A549 (cell line): ENCODE data around the gene RMRP. TPM values are rescaled to one million over a fixed set of nuclear protein-coding genes. Genes with fewer than 3 reads are reported as not detected.

Source experiments
- ATAC-seq, 2 experiments: fragments of 200-7000 bp in 1 of 2; fragments of >200 bp in 1 of 2; cut with Nextera tagmentation in 1 of 2; cut with Tn5 transposase in 1 of 2; 3 replicates each; pipeline versions ENCODE4 v1.8.0 to v1.9.1; 2018 to 2020; ENCODE audit warnings: mild to moderate bottlenecking in 1 of 2, moderate library complexity in 1 of 2
- CTCF ChIA-PET: fragments of 300-600 bp; sonication (Branson Sonifier 250); formaldehyde crosslinking; extraction: SDS; loops from one replicate; lab custom pipeline; 2021; ENCODE audit warnings: antibody characterized with exemption, inconsistent platforms; lab: Yijun Ruan, JAX
- POLR2A ChIA-PET: fragments of 350-600 bp; formaldehyde crosslinking; extraction: SDS; loops from one replicate; lab custom pipeline; 2021; ENCODE audit warnings: antibody characterized with exemption, inconsistent platforms; lab: Yijun Ruan, JAX
- DNase-seq, 2 experiments: peaks; one replicate each; pipeline versions ENCODE4 v3.0.0 to v3.0.0-alpha.2; 2011 to 2016; ENCODE audit warnings: low read depth in 1 of 2, low spot score in 1 of 2
- FAIRE-seq: peaks from 2 replicates; lab custom pipeline; 2011; peaks lifted over from hg19 to GRCh38; lab: Jason Lieb, UNC
- H3K27ac ChIP-seq, 2 experiments: fragments of >200 bp; sonication (Bioruptor Twin); formaldehyde crosslinking; 3 replicates each; pipeline ENCODE4 v1.5.1; 2016 to 2017
- H3K4me1 ChIP-seq: fragments of >200 bp; sonication (Bioruptor Twin); formaldehyde crosslinking; 3 replicates; pipeline ENCODE4 v1.6.1; 2016
- H3K4me2 ChIP-seq: fragments of >200 bp; sonication (Bioruptor Twin); formaldehyde crosslinking; 3 replicates; pipeline ENCODE4 v1.6.1; 2016
- H3K4me3 ChIP-seq: fragments of >200 bp; sonication (Bioruptor Twin); formaldehyde crosslinking; 3 replicates; pipeline ENCODE4 v1.5.1; 2016
- H3K9me3 ChIP-seq: fragments of >200 bp; sonication (Bioruptor Twin); formaldehyde crosslinking; 3 replicates; pipeline ENCODE4 v1.6.1; 2016
- BHLHE40 ChIP-seq: IDR thresholded peaks from 2 replicates; pipeline ENCODE4 v1.6.1; 2012; ENCODE audit warnings: low read depth, low read length, inconsistent platforms
- CBX2 ChIP-seq: fragments of 200-600 bp; sonication (generic); IDR thresholded peaks from 2 replicates; pipeline ENCODE4 v1.6.1; 2016; ENCODE audit warnings: low read depth, mild to moderate bottlenecking, borderline replicate concordance
- CHD2 ChIP-seq: fragments of 150-350 bp; IDR thresholded peaks from 2 replicates; pipeline ENCODE4 v1.6.1; 2014; ENCODE audit warnings: low read length; ENCODE audit not compliant: partially characterized antibody
- CHD4 ChIP-seq: fragments of 200-600 bp; sonication (generic); IDR thresholded peaks from 2 replicates; pipeline ENCODE4 v1.6.1; 2016; ENCODE audit warnings: antibody characterized with exemption, mild to moderate bottlenecking, borderline replicate concordance
- FOSB ChIP-seq: fragments of 250-450 bp; sonication (Bioruptor Pico); IDR thresholded peaks from 2 replicates; pipeline ENCODE4 v1.5.0; 2020; ENCODE audit warnings: mild to moderate bottlenecking, moderate library complexity
- FOSL2 ChIP-seq, 2 experiments: fragments of 450-650 bp in 1 of 2; fragments of >200 bp in 1 of 2; sonication (Bioruptor Twin) in 1 of 2; formaldehyde crosslinking; IDR thresholded peaks; 2 replicates each; pipeline versions ENCODE4 v1.5.0 to v1.6.1; 2016 to 2020; ENCODE audit warnings: mild to moderate bottlenecking in 1 of 2, moderate library complexity in 1 of 2
- GATA3 ChIP-seq: IDR thresholded peaks from 2 replicates; pipeline ENCODE4 v1.6.1; 2012; ENCODE audit warnings: borderline replicate concordance
- HDAC2 ChIP-seq: fragments of 200-600 bp; sonication (generic); IDR thresholded peaks from 2 replicates; pipeline ENCODE4 v1.6.1; 2016
- HEYL ChIP-seq: fragments of 250-450 bp; sonication (Bioruptor Pico); IDR thresholded peaks from 2 replicates; pipeline ENCODE4 v1.8.0; 2021; ENCODE audit warnings: mild to moderate bottlenecking, moderate library complexity
- HOXA7 ChIP-seq: fragments of 250-450 bp; sonication (Bioruptor Pico); IDR thresholded peaks from 2 replicates; pipeline ENCODE4 v1.5.0; 2020; ENCODE audit warnings: mild to moderate bottlenecking, moderate library complexity
- HOXB5 ChIP-seq: fragments of 250-450 bp; sonication (Bioruptor Pico); IDR thresholded peaks from 2 replicates; pipeline ENCODE4 v1.5.0; 2020; ENCODE audit warnings: mild to moderate bottlenecking, moderate library complexity
- MAFK ChIP-seq: fragments of 450-650 bp; IDR thresholded peaks from 2 replicates; pipeline ENCODE4 v1.6.1; 2014; ENCODE audit not compliant: partially characterized antibody
- MAX ChIP-seq: IDR thresholded peaks from 2 replicates; pipeline ENCODE4 v1.6.1; 2012
- MAZ ChIP-seq: fragments of 150-350 bp; IDR thresholded peaks from 2 replicates; pipeline ENCODE4 v1.6.1; 2014; ENCODE audit warnings: antibody characterized with exemption, low read depth, low read length, borderline replicate concordance
- MYC ChIP-seq: IDR thresholded peaks from 2 replicates; pipeline ENCODE4 v1.6.1; 2012; ENCODE audit warnings: mild to moderate bottlenecking, inconsistent platforms, low read length, improper control_type of control experiment, borderline replicate concordance
- NFE2L2 ChIP-seq: fragments of 150-350 bp; conservative IDR thresholded peaks from 2 replicates; pipeline ENCODE4 v1.6.1; 2014; ENCODE audit warnings: low read length
- NR3C1 ChIP-seq: fragments of >200 bp; sonication (Bioruptor Twin); formaldehyde crosslinking; IDR thresholded peaks from 3 replicates; pipeline ENCODE4 v1.6.1; 2017
- POLR2AphosphoS2 ChIP-seq: conservative IDR thresholded peaks from 2 replicates; pipeline ENCODE4 v1.6.1; 2012; ENCODE audit warnings: low read length, improper control_type of control experiment, inconsistent platforms
- RAD21 ChIP-seq, 2 experiments: fragments of >200 bp in 1 of 2; sonication (Bioruptor Twin) in 1 of 2; formaldehyde crosslinking in 1 of 2; IDR thresholded peaks in 1 of 2; conservative IDR thresholded peaks in 1 of 2; 2 replicates in 1 of 2; 3 replicates in 1 of 2; pipeline ENCODE4 v1.6.1; 2012 to 2018; ENCODE audit warnings: inconsistent platforms in 1 of 2
- RCOR1 ChIP-seq: fragments of 150-350 bp; IDR thresholded peaks from 2 replicates; pipeline ENCODE4 v1.6.1; 2014; ENCODE audit warnings: antibody characterized with exemption, low read length, low read depth
- SMC3 ChIP-seq: fragments of >200 bp; sonication (Bioruptor Twin); formaldehyde crosslinking; IDR thresholded peaks from 3 replicates; pipeline ENCODE4 v1.6.1; 2018; ENCODE audit warnings: inconsistent platforms
- SREBF2 ChIP-seq: fragments of 450-650 bp; IDR thresholded peaks from 2 replicates; pipeline ENCODE4 v1.6.1; 2014; ENCODE audit warnings: mild to moderate bottlenecking, moderate library complexity
- TP53 ChIP-seq: fragments of 250-450 bp; sonication (Bioruptor Pico); IDR thresholded peaks from 2 replicates; pipeline ENCODE4 v1.5.0; 2021; ENCODE audit warnings: mild to moderate bottlenecking, moderate library complexity
- USF2 ChIP-seq: fragments of 450-650 bp; IDR thresholded peaks from 2 replicates; pipeline ENCODE4 v1.6.1; 2014; ENCODE audit warnings: antibody characterized with exemption
- ZFP36 ChIP-seq: fragments of 450-650 bp; IDR thresholded peaks from 2 replicates; pipeline ENCODE4 v1.6.1; 2014; ENCODE audit warnings: borderline replicate concordance; ENCODE audit not compliant: partially characterized antibody
- ZSCAN20 ChIP-seq: fragments of 250-450 bp; sonication (Bioruptor Pico); IDR thresholded peaks from 2 replicates; pipeline ENCODE4 v1.8.0; 2022; ENCODE audit warnings: mild to moderate bottlenecking, moderate library complexity
- WGBS: methylation state at CpG from one replicate; pipeline ENCODE4 v1.1.6; 2017; ENCODE audit errors: missing lambda C conversion rate; 5-methylcytosine and 5-hydroxymethylcytosine counted together
- polyA plus RNA-seq, 4 experiments: library from polyadenylated mRNA; depleted of rRNA in 3 of 4; stranded (reverse); fragments of >200 nt; fragmentation: RNase III in 1 of 4; extraction: RNeasy Plus Mini Kit Qiagen cat#74134 plus additional on column Dnase treatment in 1 of 4; gene quantifications; 2 replicates in 3 of 4; 3 replicates in 1 of 4; pipeline ENCODE4 v1.2.3, GENCODE V29; 2011 to 2017
- TF ChIP-seq, protein P1 (sequence below): fragments of >200 bp; sonication (Bioruptor Twin); formaldehyde crosslinking; IDR thresholded peaks from 3 replicates; pipeline ENCODE4 v1.5.1; 2016

RMRP gene
- polyA plus RNA-seq, 2 of the 4 experiments (the other 2 are of a cell fraction) = 80.2 TPM; not detected in 1

DNA sequence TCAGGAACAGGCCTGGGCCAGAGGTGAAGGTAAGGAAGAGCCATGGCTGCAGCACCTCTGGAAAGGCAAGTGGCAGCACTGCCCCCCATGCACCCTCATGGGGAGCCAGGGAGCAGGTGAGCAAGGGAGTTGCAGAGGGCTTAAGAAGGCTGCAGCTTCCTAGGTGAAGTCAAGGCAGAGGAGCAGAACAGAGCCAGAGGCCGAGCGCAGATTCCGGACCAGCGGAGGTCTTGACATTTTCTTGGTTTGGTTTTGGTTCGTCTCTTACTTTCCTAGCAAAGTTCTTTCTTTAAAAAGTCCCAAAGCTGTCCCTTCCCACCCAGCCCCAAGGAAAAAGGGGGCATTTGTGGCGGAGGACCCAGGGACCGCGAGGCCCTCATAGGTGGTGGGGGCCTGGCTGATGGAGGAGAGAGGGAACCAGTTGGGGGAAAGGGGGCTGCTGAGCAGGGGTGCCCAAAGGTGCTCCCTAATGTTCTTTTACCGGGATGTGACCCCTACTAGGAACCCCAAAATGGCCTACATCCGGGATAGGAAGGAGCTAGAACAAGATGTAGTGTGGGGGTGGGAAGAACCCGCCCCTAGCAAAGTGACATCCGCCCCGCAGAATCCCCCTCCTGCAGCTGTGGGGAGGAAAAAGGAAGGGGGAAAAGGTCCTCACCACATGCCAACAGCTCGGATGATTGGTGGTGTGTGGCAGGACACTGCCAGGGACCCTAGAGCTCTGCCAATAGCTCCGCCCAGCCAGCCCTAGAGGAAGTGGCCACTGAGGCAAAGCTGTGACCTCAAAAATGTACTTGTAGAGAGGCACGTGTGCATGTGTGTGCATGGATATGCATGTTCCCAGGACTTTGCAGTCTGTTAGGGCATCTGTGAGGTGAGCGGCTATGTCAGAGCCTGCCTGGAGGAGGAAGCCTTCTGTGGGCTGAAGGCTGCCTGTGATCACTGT, 38.7 kb downstream of the RMRP start:
- FAIRE-seq (no peak), DNase-seq (no peak), ATAC-seq (no peak)
- Histone ChIP-seq H3K4me3 (no peak overlapping the region), H3K4me1 (no peaks in the 10 kb centered on the region), H3K4me2 (no peak overlapping the region), H3K27ac (no peak overlapping the region), H3K9me3 (no peaks in the 10 kb centered on the region)
- POLR2A ChIA-PET = no interaction called here
- CTCF ChIA-PET = interaction anchor here (0.9 to 2.5 kb wide), 8 partner anchors 8 to 634 kb away, joined by 3 to 22 read pairs (median 4); partner anchors contain the start of genes CCDC107 and RMRP
- no peak for TF ChIP-seq SMC3
- TF ChIP-seq RAD21 (conservative IDR thresholded peaks at IDR 0.05 in 1 of 2, IDR thresholded peaks at IDR 0.05 in 1 of 2) = no peak
- no peak for TF ChIP-seq MAZ
- TF ChIP-seq SREBF2 = no peak
- TF ChIP-seq HOXA7 (CRISPR knock-in tag) = no peak
- no peak for TF ChIP-seq MAX
- no peak for TF ChIP-seq ZFP36
- TF ChIP-seq MYC = no peak
- no peak for TF ChIP-seq FOSB (CRISPR knock-in tag)
- no peak for TF ChIP-seq RCOR1
- WGBS = 80% methylated on average over 16 of the region's 17 CpGs

DNA sequence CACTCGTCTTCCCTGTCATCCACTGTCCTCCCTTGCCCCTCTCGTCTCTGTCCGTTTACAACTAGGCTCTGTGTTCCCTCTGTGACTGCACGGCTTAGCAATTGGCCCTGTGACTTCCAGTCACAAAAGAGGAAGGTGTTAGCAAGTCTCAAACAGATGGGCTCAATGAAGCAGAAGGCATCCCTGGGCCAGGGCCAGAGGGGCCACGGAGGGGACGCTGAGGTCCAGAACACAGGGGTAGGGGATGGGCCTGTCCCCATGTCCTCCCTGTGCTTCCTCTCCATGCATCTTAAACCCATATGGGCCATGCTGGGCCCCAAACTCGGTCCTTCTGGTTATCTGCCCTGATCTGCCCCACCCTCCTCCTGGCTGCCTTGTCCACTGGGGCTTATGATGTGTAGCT, 39.5 kb downstream of the RMRP start, which contains the start of gene CD72:
Gene CD72, minus strand, starts transcription at position 89 of the 403 bp plus-strand sequence. CDS start 110 bp downstream, outside the sequence.
- H3K9me3 ChIP-seq = no peaks in the 10 kb centered on the region
- no peak within 1 kb of the TSS for H3K4me3 ChIP-seq
- peak within 1 kb of the TSS; percentile 12; the same call in 1 of the 3 replicates for H3K4me2 ChIP-seq
- no peak for FAIRE-seq
- H3K27ac ChIP-seq = no peak within 1 kb of the TSS
- WGBS = 68% methylated on average over 7 of the region's 7 CpGs
- DNase-seq = no peak
- no peak for TF ChIP-seq HOXB5
- TF ChIP-seq CBX2 = no peak
- no peak for TF ChIP-seq CHD4
- no peak for TF ChIP-seq NR3C1
- no peak for TF ChIP-seq USF2
- ATAC-seq = no peak
- POLR2A ChIA-PET = no interaction called here
- CTCF ChIA-PET = interaction anchor here (1.4 to 2.3 kb wide), 3 partner anchors 11 to 28 kb away, joined by 3 to 9 read pairs (median 4); no protein-coding TSS in a partner anchor
- no peaks in the 10 kb centered on the region for H3K4me1 ChIP-seq

GRCh38 chr9:35617548-35617947, 40.3 kb downstream of the RMRP start:
- CTCF ChIA-PET = interaction anchor here (1.4 kb wide), 1 partner anchor 14 kb away, joined by 3 read pairs; no protein-coding TSS in a partner anchor
- 73% methylated on average over 8 of the region's 8 CpGs for WGBS
- no peak overlapping the region for H3K4me3 ChIP-seq

More at GRCh38 chr9:35617548-35617947, 40.3 kb downstream of the RMRP start:
- TF ChIP-seq TP53 (CRISPR knock-in tag) = no peak
- no peak for TF ChIP-seq ZSCAN20 (CRISPR knock-in tag)
- TF ChIP-seq, protein P1, sequence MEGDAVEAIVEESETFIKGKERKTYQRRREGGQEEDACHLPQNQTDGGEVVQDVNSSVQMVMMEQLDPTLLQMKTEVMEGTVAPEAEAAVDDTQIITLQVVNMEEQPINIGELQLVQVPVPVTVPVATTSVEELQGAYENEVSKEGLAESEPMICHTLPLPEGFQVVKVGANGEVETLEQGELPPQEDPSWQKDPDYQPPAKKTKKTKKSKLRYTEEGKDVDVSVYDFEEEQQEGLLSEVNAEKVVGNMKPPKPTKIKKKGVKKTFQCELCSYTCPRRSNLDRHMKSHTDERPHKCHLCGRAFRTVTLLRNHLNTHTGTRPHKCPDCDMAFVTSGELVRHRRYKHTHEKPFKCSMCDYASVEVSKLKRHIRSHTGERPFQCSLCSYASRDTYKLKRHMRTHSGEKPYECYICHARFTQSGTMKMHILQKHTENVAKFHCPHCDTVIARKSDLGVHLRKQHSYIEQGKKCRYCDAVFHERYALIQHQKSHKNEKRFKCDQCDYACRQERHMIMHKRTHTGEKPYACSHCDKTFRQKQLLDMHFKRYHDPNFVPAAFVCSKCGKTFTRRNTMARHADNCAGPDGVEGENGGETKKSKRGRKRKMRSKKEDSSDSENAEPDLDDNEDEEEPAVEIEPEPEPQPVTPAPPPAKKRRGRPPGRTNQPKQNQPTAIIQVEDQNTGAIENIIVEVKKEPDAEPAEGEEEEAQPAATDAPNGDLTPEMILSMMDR = no peak
- no peak for TF ChIP-seq CHD2
- no peak for TF ChIP-seq HDAC2
- TF ChIP-seq POLR2AphosphoS2 = no peak
- no peak for TF ChIP-seq GATA3
- TF ChIP-seq NFE2L2 = no peak
- no peak for TF ChIP-seq HEYL (CRISPR knock-in tag)
- no peak for TF ChIP-seq MAFK
- no peak for TF ChIP-seq BHLHE40
- no peak for TF ChIP-seq CHD4
- no peak for TF ChIP-seq FOSL2 (IDR thresholded peaks at IDR 0.05)
- no peak for TF ChIP-seq FOSL2 (CRISPR knock-in tag; IDR thresholded peaks at IDR 0.05)
- POLR2A ChIA-PET = no interaction called here
- FAIRE-seq = no peak
- Histone ChIP-seq H3K4me2 (no peak overlapping the region), H3K27ac (no peak overlapping the region), H3K4me1 (no peaks in the 10 kb centered on the region), H3K9me3 (no peaks in the 10 kb centered on the region)
- no peak for DNase-seq
- ATAC-seq = no peak
